Right atrium auricular region (tissue), 2 donors: ENCODE measurements around the gene ANKRD2. TPM values are rescaled to one million over a fixed set of nuclear protein-coding genes. Genes with fewer than 3 reads are reported as not detected.
"Not testable (repeated sequence)": the region's sequence is repeated elsewhere in the genome, so short reads cannot be mapped to it uniquely, and the experiment has no call there.

ENCODE experiments used
- DNase-seq: peaks from one replicate; pipeline ENCODE4 v3.0.0-alpha.2; 2019; ENCODE audit warnings: low spot score
- H3K27ac ChIP-seq, 2 donors: fragments of 200-600 bp; sonication (generic); 1 replicate in 1 of 2; 2 replicates in 1 of 2; pipeline ENCODE4 v1.5.1; 2016 to 2019
- H3K27me3 ChIP-seq, 2 donors: fragments of 200-600 bp; sonication (generic); one replicate each; pipeline versions ENCODE4 v1.5.1 to v1.6.0; 2017 to 2019
- H3K36me3 ChIP-seq: fragments of 200-600 bp; sonication (generic); one replicate; pipeline ENCODE4 v1.5.1; 2016
- H3K4me1 ChIP-seq, 2 donors: fragments of 200-600 bp; sonication (generic); one replicate each; pipeline versions ENCODE4 v1.5.1 to v1.6.0; 2017 to 2019
- H3K4me3 ChIP-seq, 2 donors: fragments of 200-600 bp; sonication (generic); 1 replicate in 1 of 2; 2 replicates in 1 of 2; pipeline ENCODE4 v1.5.1; 2017 to 2019; ENCODE audit warnings: mild to moderate bottlenecking in 1 of 2, moderate library complexity in 1 of 2
- H3K9me3 ChIP-seq, 2 donors: fragments of 200-600 bp; sonication (generic); one replicate each; pipeline ENCODE4 v1.5.1; 2019
- total RNA-seq, 2 donors: library from RNA; depleted of rRNA; stranded (reverse); fragments of >200 nt; gene quantifications; one replicate each; pipeline ENCODE4 v1.1.0, GENCODE V29; 2016
- TF ChIP-seq, protein P1 (sequence below), 2 donors: fragments of 200-600 bp; sonication (generic); IDR thresholded peaks; one replicate each; pipeline ENCODE4 v1.5.1; 2019; ENCODE audit warnings: antibody characterized with exemption in 2 of 2

Gene ANKRD2
- total RNA-seq, 2 donors from 2014 or later = 25.7 to 204 TPM

DNA sequence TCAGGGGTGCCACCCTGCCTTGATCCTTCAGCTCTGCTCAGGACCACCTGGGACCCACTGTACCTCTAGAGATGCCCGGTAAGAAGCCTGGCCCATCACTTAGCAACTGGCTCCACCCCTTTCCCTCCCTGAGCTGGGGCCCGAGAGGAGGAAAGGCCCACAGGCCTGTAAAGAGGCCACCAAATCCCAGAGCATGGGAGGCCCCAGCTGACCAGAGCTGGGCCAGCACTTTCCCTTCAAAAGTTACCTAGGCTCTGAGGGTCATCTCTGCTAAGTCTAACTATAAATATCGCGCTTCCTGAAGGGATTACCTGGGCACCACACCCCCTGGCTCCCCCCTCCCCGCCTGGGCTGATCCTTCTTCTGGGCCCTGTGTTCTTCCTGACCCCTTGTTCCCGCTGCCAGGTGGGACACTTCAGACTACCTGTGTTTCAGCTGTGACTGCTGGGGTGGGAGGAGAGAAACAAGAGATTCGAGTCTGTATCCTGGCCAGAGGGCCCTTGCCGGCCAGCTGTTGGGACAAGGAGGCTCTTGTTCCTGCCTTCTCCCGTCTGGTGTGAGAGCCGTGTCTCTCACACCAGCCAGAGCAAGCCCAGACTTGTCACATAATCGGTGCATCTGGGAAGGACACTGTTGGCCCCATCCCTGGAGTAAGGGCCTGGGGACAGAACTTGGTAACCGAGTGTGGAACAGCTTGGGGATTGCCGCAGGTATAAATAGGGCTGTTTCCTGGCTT is 22.8 kb upstream of the ANKRD2 start:
- no peak for DNase-seq
- peak overlapping the region; percentile 44 to 49 for H3K27ac ChIP-seq
- no peak overlapping the region for H3K4me3 ChIP-seq
- no peaks in the 10 kb centered on the region for H3K9me3 ChIP-seq
- H3K36me3 ChIP-seq = no peaks in the 10 kb centered on the region
- TF ChIP-seq, protein P1, sequence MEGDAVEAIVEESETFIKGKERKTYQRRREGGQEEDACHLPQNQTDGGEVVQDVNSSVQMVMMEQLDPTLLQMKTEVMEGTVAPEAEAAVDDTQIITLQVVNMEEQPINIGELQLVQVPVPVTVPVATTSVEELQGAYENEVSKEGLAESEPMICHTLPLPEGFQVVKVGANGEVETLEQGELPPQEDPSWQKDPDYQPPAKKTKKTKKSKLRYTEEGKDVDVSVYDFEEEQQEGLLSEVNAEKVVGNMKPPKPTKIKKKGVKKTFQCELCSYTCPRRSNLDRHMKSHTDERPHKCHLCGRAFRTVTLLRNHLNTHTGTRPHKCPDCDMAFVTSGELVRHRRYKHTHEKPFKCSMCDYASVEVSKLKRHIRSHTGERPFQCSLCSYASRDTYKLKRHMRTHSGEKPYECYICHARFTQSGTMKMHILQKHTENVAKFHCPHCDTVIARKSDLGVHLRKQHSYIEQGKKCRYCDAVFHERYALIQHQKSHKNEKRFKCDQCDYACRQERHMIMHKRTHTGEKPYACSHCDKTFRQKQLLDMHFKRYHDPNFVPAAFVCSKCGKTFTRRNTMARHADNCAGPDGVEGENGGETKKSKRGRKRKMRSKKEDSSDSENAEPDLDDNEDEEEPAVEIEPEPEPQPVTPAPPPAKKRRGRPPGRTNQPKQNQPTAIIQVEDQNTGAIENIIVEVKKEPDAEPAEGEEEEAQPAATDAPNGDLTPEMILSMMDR (IDR thresholded peaks at IDR 0.05) = no peak
- H3K4me1 ChIP-seq = peaks cover 0 to 52% of the 10 kb centered on the region in 2 donors
- H3K27me3 ChIP-seq = no peaks in the 10 kb centered on the region

- H3K36me3 ChIP-seq = no peaks in the 10 kb centered on the region
- H3K4me3 ChIP-seq = no peak overlapping the region
- no peaks in the 10 kb centered on the region for H3K27me3 ChIP-seq
- peaks cover 0 to 52% of the 10 kb centered on the region in 2 donors for H3K4me1 ChIP-seq
- no peak for DNase-seq
- peak overlapping the region; percentile 44 to 49 for H3K27ac ChIP-seq
- TF ChIP-seq, protein P1 (IDR thresholded peaks at IDR 0.05) = no peak
- no peaks in the 10 kb centered on the region for H3K9me3 ChIP-seq
Measured at GRCh38 chr10:97550336-97551149, 22.0 kb upstream of the ANKRD2 start.

DNA sequence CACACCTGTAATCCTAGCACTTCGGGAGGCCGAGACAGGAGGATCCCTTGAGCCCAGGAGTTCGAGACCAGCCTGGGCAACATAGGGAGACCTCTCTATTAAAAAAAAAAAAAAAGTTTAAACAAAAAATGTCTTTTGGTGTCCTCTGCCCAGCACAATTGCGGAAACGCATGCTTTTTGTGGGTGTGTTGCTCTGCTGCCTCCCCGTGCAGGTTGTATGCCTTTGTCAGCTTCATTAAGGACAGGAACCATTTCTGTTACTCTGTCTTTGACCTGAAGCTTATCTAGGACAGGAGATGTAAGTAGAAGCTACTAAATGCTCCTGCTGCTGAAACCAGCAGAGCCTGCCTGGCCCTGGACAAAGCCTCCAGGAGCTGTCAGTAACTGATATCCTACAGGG is 21.3 kb upstream of the ANKRD2 start:
- Histone ChIP-seq H3K4me1 (peaks cover 0 to 52% of the 10 kb centered on the region in 2 donors), H3K36me3 (no peaks in the 10 kb centered on the region), H3K9me3 (no peaks in the 10 kb centered on the region), H3K27ac (no peak overlapping the region), H3K4me3 (no peak overlapping the region), H3K27me3 (no peaks in the 10 kb centered on the region)
- no peak for DNase-seq
- TF ChIP-seq, protein P1 (IDR thresholded peaks at IDR 0.05) = no peak

DNA sequence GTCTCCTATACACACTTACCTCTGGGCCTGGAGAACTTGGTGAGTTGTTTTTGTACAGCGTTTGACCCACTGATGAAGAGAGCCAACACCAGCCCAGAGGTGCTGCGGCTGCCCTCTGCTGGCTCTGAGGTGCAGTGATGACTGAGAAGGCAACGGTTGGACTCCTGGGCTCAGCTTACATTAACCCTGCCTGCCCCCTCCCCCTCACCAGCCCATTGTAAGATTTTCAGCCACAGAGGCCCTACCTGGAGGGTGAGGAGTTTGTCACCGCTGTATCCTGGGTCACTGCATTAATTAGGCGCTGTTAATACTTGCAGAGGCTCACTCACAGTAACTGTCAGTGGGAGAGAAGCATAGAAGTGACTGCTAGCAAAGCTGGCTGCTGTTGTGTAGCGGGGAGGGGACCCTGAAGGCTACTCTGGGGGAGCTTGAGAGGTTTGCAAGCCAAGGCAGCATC is 19.0 kb upstream of the ANKRD2 start:
- Histone ChIP-seq H3K27me3 (no peaks in the 10 kb centered on the region), H3K9me3 (no peaks in the 10 kb centered on the region)
- TF ChIP-seq, protein P1 (IDR thresholded peaks at IDR 0.05) = peak; percentile 56 to 87

GRCh38 chr10:97554336-97554735 is 18.2 kb upstream of the ANKRD2 start:
- DNase-seq, H3K4me3 ChIP-seq, H3K36me3 ChIP-seq, H3K9me3 ChIP-seq, H3K27me3 ChIP-seq, H3K27ac ChIP-seq: not testable (repeated sequence)
- peaks cover 0 to 24% of the 10 kb centered on the region in 2 donors for H3K4me1 ChIP-seq

More for the DNA sequence above, 19.0 kb upstream of the ANKRD2 start:
- no peak overlapping the region for H3K27ac ChIP-seq
- H3K4me3 ChIP-seq = no peak overlapping the region
- peak; percentile 78 for DNase-seq
- peaks cover 0 to 31% of the 10 kb centered on the region in 2 donors for H3K4me1 ChIP-seq
- H3K36me3 ChIP-seq = no peaks in the 10 kb centered on the region

DNA sequence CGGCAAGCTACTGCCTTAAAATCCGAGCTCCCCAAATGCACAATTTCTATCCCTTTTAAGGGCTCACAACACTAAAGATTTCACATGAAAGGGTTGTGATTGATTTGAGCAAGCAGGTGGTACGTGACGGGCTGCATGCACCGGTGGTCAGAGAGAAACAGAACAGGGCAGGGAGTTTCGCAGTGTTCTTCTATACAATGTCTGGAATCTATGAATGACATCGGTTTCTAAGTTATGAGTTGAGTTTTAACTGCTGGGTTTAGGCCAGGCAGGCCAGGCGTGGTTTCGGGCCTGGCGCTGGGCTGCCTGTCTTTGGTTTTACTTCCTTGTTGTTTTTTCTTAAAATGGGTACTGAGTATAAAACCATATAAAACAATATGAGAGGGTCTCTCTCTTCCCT is 17.0 kb upstream of the ANKRD2 start:
- not testable (repeated sequence) for H3K36me3 ChIP-seq, H3K4me3 ChIP-seq, H3K9me3 ChIP-seq, H3K27ac ChIP-seq, DNase-seq, H3K27me3 ChIP-seq
- H3K4me1 ChIP-seq = peaks cover 0 to 12% of the 10 kb centered on the region in 2 donors

DNA sequence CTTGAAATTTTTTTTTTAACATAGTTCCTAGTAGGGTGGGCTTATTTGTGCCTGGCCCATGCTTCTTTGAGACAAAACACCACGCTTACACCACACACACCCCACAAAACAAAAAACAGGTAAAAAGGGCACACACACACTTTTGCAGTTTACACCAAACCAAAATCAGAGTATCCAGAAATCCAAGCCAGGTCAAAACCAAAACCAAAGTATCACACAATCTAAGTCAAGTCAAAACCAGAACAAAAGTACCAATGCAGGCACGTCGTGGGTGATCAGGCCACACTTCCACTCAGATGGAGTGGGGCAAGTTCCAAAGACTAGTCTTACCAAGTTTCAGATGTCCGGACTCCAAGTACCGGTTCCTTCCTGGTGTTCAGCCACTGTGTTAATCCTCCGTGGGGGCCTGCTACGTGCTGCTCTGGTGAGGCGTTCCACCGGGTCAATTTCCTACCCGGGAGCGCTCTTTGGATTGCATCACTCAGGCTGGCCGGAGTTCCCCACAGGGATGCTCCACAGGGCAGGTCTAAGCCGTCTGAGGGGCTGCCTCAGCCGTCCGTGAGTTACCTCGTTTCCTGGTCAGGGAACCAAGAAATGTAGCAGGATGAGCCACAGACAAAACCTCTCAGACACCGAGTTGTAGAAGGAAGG is 11.7 kb upstream of the ANKRD2 start:
- H3K36me3 ChIP-seq, H3K4me3 ChIP-seq, H3K27me3 ChIP-seq, H3K4me1 ChIP-seq, H3K27ac ChIP-seq, H3K9me3 ChIP-seq, DNase-seq: not testable (repeated sequence)

DNA sequence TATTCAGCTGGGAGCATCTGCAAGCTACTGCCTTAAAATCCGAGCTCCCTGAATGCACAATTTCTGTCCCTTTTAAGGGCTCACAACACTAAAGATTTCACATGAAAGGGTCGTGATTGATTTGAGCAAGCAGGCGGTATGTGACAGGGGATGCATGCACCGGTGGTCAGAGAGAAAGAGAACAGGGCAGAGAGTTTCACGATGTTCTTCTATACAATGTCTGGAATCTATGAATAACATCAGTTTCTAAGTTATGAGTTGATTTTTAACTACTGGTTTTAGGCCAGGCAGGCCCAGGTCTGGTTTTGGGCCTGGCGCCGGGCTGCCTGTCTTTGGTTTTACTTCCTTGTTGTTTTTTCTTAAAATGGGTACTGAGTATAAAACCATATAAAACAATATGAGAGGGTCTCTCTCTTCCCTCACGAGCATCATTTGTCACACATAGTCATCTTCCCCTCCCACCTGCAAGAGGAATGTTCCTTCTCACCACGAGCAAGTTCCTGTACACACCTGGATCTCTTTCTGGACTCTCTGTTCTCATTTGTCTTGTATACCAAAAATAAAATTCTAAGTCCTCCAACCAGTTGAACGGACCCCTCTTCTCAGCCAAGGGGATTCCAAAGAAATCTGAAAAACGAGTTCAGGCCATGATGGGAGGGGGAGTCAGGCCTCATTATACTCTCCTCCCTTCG is 11.0 kb upstream of the ANKRD2 start:
- H3K4me3 ChIP-seq, H3K27ac ChIP-seq, H3K36me3 ChIP-seq: not testable (repeated sequence)

DNA sequence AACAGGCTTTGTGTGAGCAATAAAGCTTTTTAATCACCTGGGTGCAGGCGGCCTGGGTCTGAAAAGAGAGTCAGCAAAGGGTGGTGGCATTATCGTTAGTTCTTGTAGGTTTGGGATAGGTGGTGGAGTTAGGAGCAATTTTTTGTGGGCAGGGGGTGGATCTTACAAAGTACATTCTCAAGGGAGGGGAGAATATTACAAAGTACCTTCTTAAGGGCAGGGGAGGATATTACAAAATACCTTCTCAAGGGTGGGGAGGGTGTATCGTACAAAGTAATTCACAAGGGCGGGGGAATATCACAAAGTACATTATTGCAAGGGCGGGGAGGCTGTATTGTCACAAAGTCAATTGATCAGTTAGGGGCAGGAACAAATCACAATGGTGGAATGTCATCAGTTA is 10.2 kb upstream of the ANKRD2 start:
- not testable (repeated sequence) for H3K9me3 ChIP-seq, H3K36me3 ChIP-seq, H3K4me3 ChIP-seq, H3K4me1 ChIP-seq, H3K27me3 ChIP-seq, DNase-seq, H3K27ac ChIP-seq

More for the DNA sequence above, 11.0 kb upstream of the ANKRD2 start:
- not testable (repeated sequence) for H3K27me3 ChIP-seq, H3K9me3 ChIP-seq, DNase-seq, H3K4me1 ChIP-seq
